HepG2 (cell line): ENCODE data around the gene NPB. TPM values are rescaled to one million over a fixed set of nuclear protein-coding genes. Genes with fewer than 3 reads are reported as not detected.

Experiments
- ATAC-seq: fragments of 200-7000 bp; cut with Tn5 transposase; 3 replicates; pipeline ENCODE4 v1.9.1; 2020; ENCODE audit warnings: mild to moderate bottlenecking, moderate library complexity
- BruUV-seq: library from RNA; stranded (reverse); fragments of 400-500 nt; replicated peaks from 2 replicates; lab custom pipeline; 2021; lab: Mats Ljungman, UMichigan
- CTCF ChIA-PET: fragments of 300-600 bp; formaldehyde crosslinking; extraction: SDS; loops from one replicate; lab custom pipeline; 2021; ENCODE audit warnings: low total read pairs, inconsistent platforms, low intra/inter-chr PET ratio; lab: Yijun Ruan, JAX
- POLR2A ChIA-PET: fragments of 350-600 bp; sonication (Branson Sonifier 250); formaldehyde crosslinking; loops from one replicate; lab custom pipeline; 2020; ENCODE audit warnings: antibody characterized with exemption, inconsistent platforms; lab: Yijun Ruan, JAX
- DNase-seq: peaks from one replicate; pipeline ENCODE4 v3.0.0-alpha.2; 2015; ENCODE audit warnings: low spot score
- FAIRE-seq: peaks from 3 replicates; lab custom pipeline; 2011; peaks lifted over from hg19 to GRCh38; lab: Jason Lieb, UNC
- H2AFZ ChIP-seq: one replicate; pipeline ENCODE4 v1.6.1; 2011; ENCODE audit warnings: low read length, inconsistent platforms
- H3K27ac ChIP-seq: fragments of 300-600 bp; 3 replicates; pipeline ENCODE4 v1.8.0; 2011; ENCODE audit warnings: mixed run types, mild to moderate bottlenecking, mixed read lengths, low read length, inconsistent platforms; ENCODE audit not compliant: insufficient read depth; ENCODE audit errors: extremely low read length
- H3K27me3 ChIP-seq, 2 experiments: fragments of 200-600 bp in 1 of 2; 2 replicates in 1 of 2; 3 replicates in 1 of 2; pipeline versions ENCODE4 v1.6.0 to v1.8.0; 2011; ENCODE audit warnings: low read length in 2 of 2, mild to moderate bottlenecking in 2 of 2, moderate library complexity in 2 of 2, inconsistent platforms in 1 of 2; ENCODE audit not compliant: insufficient read depth in 2 of 2, control insufficient read depth in 1 of 2
- H3K36me3 ChIP-seq, 2 experiments: fragments of 200-600 bp in 1 of 2; replicated peaks in 1 of 2; 2 replicates in 1 of 2; 3 replicates in 1 of 2; pipeline versions ENCODE4 v1.5.1 to v1.8.0; 2011; ENCODE audit warnings: low read length in 2 of 2, inconsistent platforms in 1 of 2; ENCODE audit not compliant: insufficient read depth in 2 of 2, control insufficient read depth in 1 of 2
- H3K4me1 ChIP-seq: 2 replicates; pipeline ENCODE4 v1.5.1; 2012; ENCODE audit warnings: low read length, inconsistent platforms; ENCODE audit not compliant: insufficient read depth
- H3K4me2 ChIP-seq: 2 replicates; pipeline ENCODE4 v1.6.0; 2011; ENCODE audit warnings: low read depth, low read length, inconsistent platforms
- H3K4me3 ChIP-seq, 3 experiments: fragments of 200-600 bp in 1 of 3; sonication (generic), shearing (Covaris generic) in 1 of 3; replicated peaks in 1 of 3; 2 replicates each; pipeline ENCODE4 v1.5.1; 2011 to 2016; ENCODE audit warnings: low read length in 3 of 3, inconsistent platforms in 2 of 3, low read depth in 2 of 3, mild to moderate bottlenecking in 2 of 3, control low read depth in 1 of 3, mixed read lengths in 1 of 3; ENCODE audit not compliant: insufficient read depth in 1 of 3
- H3K79me2 ChIP-seq: one replicate; pipeline ENCODE4 v1.6.1; 2011; ENCODE audit warnings: low read length, inconsistent platforms; ENCODE audit not compliant: insufficient read depth
- H3K9ac ChIP-seq: 2 replicates; pipeline ENCODE4 v1.6.0; 2011; ENCODE audit warnings: mild to moderate bottlenecking, low read depth, low read length, inconsistent platforms; ENCODE audit not compliant: insufficient read depth
- H3K9me3 ChIP-seq: 2 replicates; pipeline ENCODE4 v1.5.1; 2012; ENCODE audit warnings: mild to moderate bottlenecking, low read length
- H4K20me1 ChIP-seq: 2 replicates; pipeline ENCODE4 v1.6.0; 2011; ENCODE audit warnings: inconsistent platforms, mild to moderate bottlenecking, low read length, moderate library complexity; ENCODE audit not compliant: insufficient read depth
- AGO2 ChIP-seq: fragments of 200-400 bp; formaldehyde crosslinking; optimal IDR thresholded peaks from 2 replicates; pipeline ENCODE3; 2017; ENCODE audit warnings: mild to moderate bottlenecking, low read depth, low read length, moderate library complexity
- HIVEP1 ChIP-seq: sonication (generic); formaldehyde crosslinking; IDR thresholded peaks from 2 replicates; pipeline ENCODE4 v1.4.0; 2020; ENCODE audit warnings: mild to moderate bottlenecking, missing genetic modification reagents
- HNRNPL ChIP-seq: fragments of 200-400 bp; formaldehyde crosslinking; IDR thresholded peaks from 2 replicates; pipeline ENCODE4 v1.6.1; 2017; ENCODE audit warnings: mild to moderate bottlenecking, low read depth, low read length
- JARID2 ChIP-seq: sonication (generic); formaldehyde crosslinking; IDR thresholded peaks from 2 replicates; pipeline ENCODE4 v1.8.1; 2023; ENCODE audit warnings: missing genetic modification reagents, inconsistent platforms; ENCODE audit not compliant: insufficient replicate concordance
- KDM1A ChIP-seq: IDR thresholded peaks from 2 replicates; pipeline ENCODE4 v1.6.1; 2016; ENCODE audit warnings: missing compliant biosample characterization
- PRPF4 ChIP-seq: fragments of 200-400 bp; formaldehyde crosslinking; IDR thresholded peaks from 2 replicates; pipeline ENCODE4 v1.6.1; 2016; ENCODE audit warnings: low read length, low read depth; ENCODE audit not compliant: poor library complexity, severe bottlenecking
- TBX2 ChIP-seq: sonication (generic); formaldehyde crosslinking; IDR thresholded peaks from 2 replicates; pipeline ENCODE4 v1.5.0; 2020; ENCODE audit warnings: missing genetic modification reagents, mild to moderate bottlenecking, borderline replicate concordance
- ZFP91 ChIP-seq: sonication (generic); formaldehyde crosslinking; IDR thresholded peaks from 2 replicates; pipeline ENCODE4 v1.9.0; 2022; ENCODE audit warnings: missing genetic modification reagents, mild to moderate bottlenecking, borderline replicate concordance
- ZNF143 ChIP-seq: sonication (generic); formaldehyde crosslinking; IDR thresholded peaks from 2 replicates; pipeline ENCODE4 v1.4.0; 2020; ENCODE audit warnings: missing genetic modification reagents
- ZNF225 ChIP-seq: sonication (generic); formaldehyde crosslinking; IDR thresholded peaks from 2 replicates; pipeline ENCODE4 v1.4.0; 2020; ENCODE audit warnings: mild to moderate bottlenecking, missing genetic modification reagents
- ZNF639 ChIP-seq: conservative IDR thresholded peaks from 2 replicates; pipeline ENCODE4 v1.6.1; 2018; ENCODE audit warnings: missing genetic modification reagents
- ZNF670 ChIP-seq: sonication (generic); formaldehyde crosslinking; IDR thresholded peaks from 2 replicates; pipeline ENCODE4 v1.8.0; 2022; ENCODE audit warnings: mild to moderate bottlenecking, missing genetic modification reagents, borderline replicate concordance
- WGBS: methylation state at CpG from one replicate; pipeline ENCODE4 v1.1.6; 2017; ENCODE audit warnings: low lambda C conversion rate; 5-methylcytosine and 5-hydroxymethylcytosine counted together
- in situ Hi-C: cut with HindIII; loops from 2 replicates; pipeline ENCODE4 v1.10.0; 2017; ENCODE audit warnings: low pct_unique_long_range_greater_than_20kb; ENCODE audit not compliant: extremely low pct_ligation_motif_present
- intact Hi-C: fragments of 100-400 bp; cut with micrococcal nuclease; formaldehyde crosslinking; loops from one replicate; pipeline ENCODE4 v1.10.0; 2022; ENCODE audit not compliant: unreplicated experiment
- polyA plus RNA-seq, 8 experiments: library from polyadenylated mRNA; depleted of rRNA in 3 of 8; stranded (reverse) in 7 of 8; unstranded in 1 of 8; fragments of >200 nt; fragmentation: Illumina TruSeq in 4 of 8; extraction: Trizol in 4 of 8; gene quantifications; 2 replicates each; pipeline versions ENCODE4 v1.2.1 to v1.2.3, GENCODE V29; 2011 to 2016; ENCODE audit warnings: low read depth in 4 of 8, missing spikeins in 1 of 8, mixed read lengths in 1 of 8; ENCODE audit not compliant: insufficient read depth in 1 of 8
- total RNA-seq, 5 experiments: library from RNA; depleted of rRNA; stranded (reverse); fragments of >200 nt; fragmentation: Illumina TruSeq; extraction: Trizol; gene quantifications; 2 replicates each; pipeline ENCODE4 v1.2.3, GENCODE V29; 2016; ENCODE audit warnings: low read depth in 1 of 5
- TF ChIP-seq, protein P1 (sequence below): IDR thresholded peaks from 2 replicates; pipeline ENCODE4 v1.6.1; 2016; ENCODE audit warnings: low read depth, missing genetic modification reagents, missing compliant biosample characterization
- TF ChIP-seq, protein P2 (sequence below): sonication (generic); formaldehyde crosslinking; IDR thresholded peaks from 2 replicates; pipeline ENCODE4 v1.4.0; 2020; ENCODE audit warnings: missing genetic modification reagents

Gene NPB
- total and polyA plus RNA-seq, 2 of the 13 experiments (the other 11 are each of a cell fraction or from before 2014, with no cell fraction given), result 0.11 to 0.93 TPM

GRCh38 chr17:81911969-81912368 is 9.9 kb downstream of the NPB start:
- in situ Hi-C loops (no loop called here), intact Hi-C loops (loop anchor here (2.0 to 5.0 kb wide), 2 partner anchors 15 to 40 kb away; partner anchors contain the start of genes ARHGDIA and MAFG)
- TSS peak; percentile 59 for BruUV-seq
- Histone ChIP-seq H3K27me3 (no peaks in the 10 kb centered on the region; a peak in 1 of 5 replicates), H3K4me2 (peak overlapping the region; percentile 44), H3K9ac (no peak overlapping the region), H3K36me3 (peaks cover 49 to 69% of the 10 kb centered on the region in 2 experiments), H3K79me2 (peaks cover 45% of the 10 kb centered on the region), H4K20me1 (peaks cover 9% of the 10 kb centered on the region; the same call in 1 of the 2 replicates), H3K27ac (peak overlapping the region; percentile 42), H3K9me3 (no peaks in the 10 kb centered on the region), H3K4me1 (peaks cover 52% of the 10 kb centered on the region), H3K4me3 (peak overlapping the region in 1 of 3 experiments; percentile 45; a peak in 1 of 6 replicates), H2AFZ (no peak overlapping the region)
- ATAC-seq, result no peak
- TF ChIP-seq JARID2 (CRISPR knock-in tag) (no peak), KDM1A (CRISPR knock-in tag) (no peak), ZNF225 (no peak), HIVEP1 (CRISPR knock-in tag) (peak; percentile 60; the same call in 1 of the 2 replicates), ZNF670 (CRISPR knock-in tag) (0 out of 2 replicates have a peak, but pooled peaks have one; percentile 45), ZNF143 (CRISPR knock-in tag) (no peak), ZFP91 (CRISPR knock-in tag) (peak; percentile 17; the same call in 1 of the 2 replicates), PRPF4 (peak; percentile 8), HNRNPL (no peak), AGO2 (peak; percentile 75), TBX2 (CRISPR knock-in tag) (peak; percentile 6; the same call in 1 of the 2 replicates), ZNF639 (CRISPR knock-in tag) (no peak)
- TF ChIP-seq, protein P1, sequence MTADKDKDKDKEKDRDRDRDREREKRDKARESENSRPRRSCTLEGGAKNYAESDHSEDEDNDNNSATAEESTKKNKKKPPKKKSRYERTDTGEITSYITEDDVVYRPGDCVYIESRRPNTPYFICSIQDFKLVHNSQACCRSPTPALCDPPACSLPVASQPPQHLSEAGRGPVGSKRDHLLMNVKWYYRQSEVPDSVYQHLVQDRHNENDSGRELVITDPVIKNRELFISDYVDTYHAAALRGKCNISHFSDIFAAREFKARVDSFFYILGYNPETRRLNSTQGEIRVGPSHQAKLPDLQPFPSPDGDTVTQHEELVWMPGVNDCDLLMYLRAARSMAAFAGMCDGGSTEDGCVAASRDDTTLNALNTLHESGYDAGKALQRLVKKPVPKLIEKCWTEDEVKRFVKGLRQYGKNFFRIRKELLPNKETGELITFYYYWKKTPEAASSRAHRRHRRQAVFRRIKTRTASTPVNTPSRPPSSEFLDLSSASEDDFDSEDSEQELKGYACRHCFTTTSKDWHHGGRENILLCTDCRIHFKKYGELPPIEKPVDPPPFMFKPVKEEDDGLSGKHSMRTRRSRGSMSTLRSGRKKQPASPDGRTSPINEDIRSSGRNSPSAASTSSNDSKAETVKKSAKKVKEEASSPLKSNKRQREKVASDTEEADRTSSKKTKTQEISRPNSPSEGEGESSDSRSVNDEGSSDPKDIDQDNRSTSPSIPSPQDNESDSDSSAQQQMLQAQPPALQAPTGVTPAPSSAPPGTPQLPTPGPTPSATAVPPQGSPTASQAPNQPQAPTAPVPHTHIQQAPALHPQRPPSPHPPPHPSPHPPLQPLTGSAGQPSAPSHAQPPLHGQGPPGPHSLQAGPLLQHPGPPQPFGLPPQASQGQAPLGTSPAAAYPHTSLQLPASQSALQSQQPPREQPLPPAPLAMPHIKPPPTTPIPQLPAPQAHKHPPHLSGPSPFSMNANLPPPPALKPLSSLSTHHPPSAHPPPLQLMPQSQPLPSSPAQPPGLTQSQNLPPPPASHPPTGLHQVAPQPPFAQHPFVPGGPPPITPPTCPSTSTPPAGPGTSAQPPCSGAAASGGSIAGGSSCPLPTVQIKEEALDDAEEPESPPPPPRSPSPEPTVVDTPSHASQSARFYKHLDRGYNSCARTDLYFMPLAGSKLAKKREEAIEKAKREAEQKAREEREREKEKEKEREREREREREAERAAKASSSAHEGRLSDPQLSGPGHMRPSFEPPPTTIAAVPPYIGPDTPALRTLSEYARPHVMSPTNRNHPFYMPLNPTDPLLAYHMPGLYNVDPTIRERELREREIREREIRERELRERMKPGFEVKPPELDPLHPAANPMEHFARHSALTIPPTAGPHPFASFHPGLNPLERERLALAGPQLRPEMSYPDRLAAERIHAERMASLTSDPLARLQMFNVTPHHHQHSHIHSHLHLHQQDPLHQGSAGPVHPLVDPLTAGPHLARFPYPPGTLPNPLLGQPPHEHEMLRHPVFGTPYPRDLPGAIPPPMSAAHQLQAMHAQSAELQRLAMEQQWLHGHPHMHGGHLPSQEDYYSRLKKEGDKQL (CRISPR knock-in tag), result no peak
- TF ChIP-seq, protein P2, sequence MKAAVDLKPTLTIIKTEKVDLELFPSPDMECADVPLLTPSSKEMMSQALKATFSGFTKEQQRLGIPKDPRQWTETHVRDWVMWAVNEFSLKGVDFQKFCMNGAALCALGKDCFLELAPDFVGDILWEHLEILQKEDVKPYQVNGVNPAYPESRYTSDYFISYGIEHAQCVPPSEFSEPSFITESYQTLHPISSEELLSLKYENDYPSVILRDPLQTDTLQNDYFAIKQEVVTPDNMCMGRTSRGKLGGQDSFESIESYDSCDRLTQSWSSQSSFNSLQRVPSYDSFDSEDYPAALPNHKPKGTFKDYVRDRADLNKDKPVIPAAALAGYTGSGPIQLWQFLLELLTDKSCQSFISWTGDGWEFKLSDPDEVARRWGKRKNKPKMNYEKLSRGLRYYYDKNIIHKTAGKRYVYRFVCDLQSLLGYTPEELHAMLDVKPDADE, result no peak
- 97% methylated on average over 19 of the region's 19 CpGs for WGBS
- FAIRE-seq, result no peak
- CTCF ChIA-PET, result no interaction called here
- POLR2A ChIA-PET, result interaction anchor here (1.4 to 3.5 kb wide), 4 partner anchors 15 to 111 kb away, joined by 3 to 52 read pairs (median 8); partner anchors contain the start of genes ARHGDIA, CENPX, LRRC45 and MAFG
- DNase-seq, result no peak
